A673 (cell line): ENCODE measurements around the gene NGEF. TPM values are rescaled to one million over a fixed set of nuclear protein-coding genes. Genes with fewer than 3 reads are reported as not detected.

Experiments
- BruUV-seq: library from RNA; stranded (reverse); fragments of 400-500 nt; replicated peaks from 2 replicates; lab custom pipeline; 2021; lab: Mats Ljungman, UMichigan
- CTCF ChIA-PET: fragments of 300-600 bp; sonication (Branson Sonifier 250); formaldehyde crosslinking; loops from one replicate; lab custom pipeline; 2022; ENCODE audit warnings: antibody characterized with exemption; lab: Charles Lee
- POLR2A ChIA-PET: fragments of 300-600 bp; sonication (Branson Sonifier 250); formaldehyde crosslinking; loops from one replicate; lab custom pipeline; 2022; ENCODE audit warnings: antibody characterized with exemption; ENCODE audit not compliant: low non-redundant PET; lab: Charles Lee
- DNase-seq: peaks from one replicate; pipeline ENCODE4 v3.0.0-alpha.2; 2015; ENCODE audit warnings: low spot score
- H3K27ac ChIP-seq: fragments of 200-600 bp; sonication (generic); 2 replicates; pipeline ENCODE4 v1.5.1; 2016; ENCODE audit warnings: mixed run types, low read depth, mild to moderate bottlenecking, mixed read lengths, antibody characterized with exemption, low read length; ENCODE audit not compliant: poor library complexity, severe bottlenecking
- H3K27me3 ChIP-seq: fragments of 200-600 bp; sonication (generic); replicated peaks from 2 replicates; pipeline ENCODE4 v1.6.1; 2017; ENCODE audit warnings: mixed run types, low read depth, mild to moderate bottlenecking, mixed read lengths, antibody characterized with exemption, low read length; ENCODE audit not compliant: insufficient read depth, poor library complexity
- H3K36me3 ChIP-seq: fragments of 200-600 bp; sonication (generic); 2 replicates; pipeline ENCODE4 v1.6.1; 2016; ENCODE audit warnings: mixed run types, mild to moderate bottlenecking, mixed read lengths, antibody characterized with exemption, low read length; ENCODE audit not compliant: insufficient read depth, poor library complexity, severe bottlenecking
- H3K4me1 ChIP-seq: fragments of 200-600 bp; sonication (generic); 2 replicates; pipeline ENCODE4 v1.6.1; 2017; ENCODE audit warnings: mixed run types, mild to moderate bottlenecking, mixed read lengths, antibody characterized with exemption, low read length; ENCODE audit not compliant: insufficient read depth, poor library complexity, severe bottlenecking
- H3K4me3 ChIP-seq: fragments of 200-600 bp; sonication (generic); 2 replicates; pipeline ENCODE4 v1.5.1; 2016; ENCODE audit warnings: low read depth, mixed run types, mild to moderate bottlenecking, mixed read lengths, low read length; ENCODE audit not compliant: poor library complexity, severe bottlenecking
- H3K9me3 ChIP-seq: fragments of 200-600 bp; sonication (generic); 2 replicates; pipeline ENCODE4 v1.6.1; 2016; ENCODE audit warnings: mixed run types, low read depth, mild to moderate bottlenecking, mixed read lengths, antibody characterized with exemption, low read length; ENCODE audit not compliant: poor library complexity, severe bottlenecking
- EZH2 ChIP-seq: fragments of 200-600 bp; sonication (generic); IDR thresholded peaks from 2 replicates; pipeline ENCODE4 v1.6.1; 2017; ENCODE audit warnings: borderline replicate concordance, low read depth, mild to moderate bottlenecking, mixed read lengths, antibody characterized with exemption, low read length; ENCODE audit not compliant: poor library complexity, severe bottlenecking
- intact Hi-C: fragments of 100-400 bp; cut with micrococcal nuclease; formaldehyde crosslinking; loops from one replicate; pipeline ENCODE4 v1.10.0; 2022; ENCODE audit not compliant: unreplicated experiment
- total RNA-seq: library from RNA; stranded (reverse); gene quantifications from 2 replicates; pipeline ENCODE4 v1.2.3, GENCODE V29; 2021
- TF ChIP-seq, protein P1 (sequence below): fragments of 300-800, 200-600 bp; sonication (generic); conservative IDR thresholded peaks from 2 replicates; pipeline ENCODE4 v1.5.1; 2017; ENCODE audit warnings: low read depth, mild to moderate bottlenecking, antibody characterized with exemption, low read length, moderate library complexity, mixed read lengths

Gene NGEF
- total RNA-seq, 1 experiment from 2014 or later, result 0.69 TPM

DNA sequence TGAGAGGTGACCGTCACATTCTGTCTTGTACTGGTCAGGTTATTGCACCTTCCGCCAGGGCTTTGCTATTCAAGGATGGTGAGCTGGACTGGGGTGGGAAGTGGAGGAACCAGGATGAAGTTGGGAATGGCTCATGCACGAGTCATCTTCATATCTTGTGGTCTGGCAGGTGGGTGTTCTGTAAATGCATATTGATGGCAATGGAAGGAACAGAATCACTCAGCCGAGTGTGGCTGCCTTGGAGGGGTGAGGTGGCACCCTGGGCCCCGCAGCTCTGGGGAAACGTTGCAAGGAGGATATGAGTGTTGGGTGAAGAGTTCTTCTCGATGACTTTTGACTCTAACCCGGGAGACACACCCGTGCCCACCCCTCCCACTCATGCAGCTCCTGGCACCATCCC lies 20.6 kb upstream of the NGEF start:
- ChIA-PET POLR2A (no interaction called here), CTCF (interaction anchor here (0.7 kb wide), 1 partner anchor 21 kb away, joined by 3 read pairs; no protein-coding TSS in a partner anchor)
- Histone ChIP-seq H3K27me3 (no peaks in the 10 kb centered on the region), H3K4me3 (no peak overlapping the region), H3K9me3 (no peaks in the 10 kb centered on the region), H3K4me1 (no peaks in the 10 kb centered on the region), H3K36me3 (no peaks in the 10 kb centered on the region), H3K27ac (no peak overlapping the region)
- no peak for TF ChIP-seq EZH2
- TF ChIP-seq, protein P1, sequence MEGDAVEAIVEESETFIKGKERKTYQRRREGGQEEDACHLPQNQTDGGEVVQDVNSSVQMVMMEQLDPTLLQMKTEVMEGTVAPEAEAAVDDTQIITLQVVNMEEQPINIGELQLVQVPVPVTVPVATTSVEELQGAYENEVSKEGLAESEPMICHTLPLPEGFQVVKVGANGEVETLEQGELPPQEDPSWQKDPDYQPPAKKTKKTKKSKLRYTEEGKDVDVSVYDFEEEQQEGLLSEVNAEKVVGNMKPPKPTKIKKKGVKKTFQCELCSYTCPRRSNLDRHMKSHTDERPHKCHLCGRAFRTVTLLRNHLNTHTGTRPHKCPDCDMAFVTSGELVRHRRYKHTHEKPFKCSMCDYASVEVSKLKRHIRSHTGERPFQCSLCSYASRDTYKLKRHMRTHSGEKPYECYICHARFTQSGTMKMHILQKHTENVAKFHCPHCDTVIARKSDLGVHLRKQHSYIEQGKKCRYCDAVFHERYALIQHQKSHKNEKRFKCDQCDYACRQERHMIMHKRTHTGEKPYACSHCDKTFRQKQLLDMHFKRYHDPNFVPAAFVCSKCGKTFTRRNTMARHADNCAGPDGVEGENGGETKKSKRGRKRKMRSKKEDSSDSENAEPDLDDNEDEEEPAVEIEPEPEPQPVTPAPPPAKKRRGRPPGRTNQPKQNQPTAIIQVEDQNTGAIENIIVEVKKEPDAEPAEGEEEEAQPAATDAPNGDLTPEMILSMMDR, result no peak
- no TSS peak for BruUV-seq
- intact Hi-C loops, result no loop called here
- no peak for DNase-seq

DNA sequence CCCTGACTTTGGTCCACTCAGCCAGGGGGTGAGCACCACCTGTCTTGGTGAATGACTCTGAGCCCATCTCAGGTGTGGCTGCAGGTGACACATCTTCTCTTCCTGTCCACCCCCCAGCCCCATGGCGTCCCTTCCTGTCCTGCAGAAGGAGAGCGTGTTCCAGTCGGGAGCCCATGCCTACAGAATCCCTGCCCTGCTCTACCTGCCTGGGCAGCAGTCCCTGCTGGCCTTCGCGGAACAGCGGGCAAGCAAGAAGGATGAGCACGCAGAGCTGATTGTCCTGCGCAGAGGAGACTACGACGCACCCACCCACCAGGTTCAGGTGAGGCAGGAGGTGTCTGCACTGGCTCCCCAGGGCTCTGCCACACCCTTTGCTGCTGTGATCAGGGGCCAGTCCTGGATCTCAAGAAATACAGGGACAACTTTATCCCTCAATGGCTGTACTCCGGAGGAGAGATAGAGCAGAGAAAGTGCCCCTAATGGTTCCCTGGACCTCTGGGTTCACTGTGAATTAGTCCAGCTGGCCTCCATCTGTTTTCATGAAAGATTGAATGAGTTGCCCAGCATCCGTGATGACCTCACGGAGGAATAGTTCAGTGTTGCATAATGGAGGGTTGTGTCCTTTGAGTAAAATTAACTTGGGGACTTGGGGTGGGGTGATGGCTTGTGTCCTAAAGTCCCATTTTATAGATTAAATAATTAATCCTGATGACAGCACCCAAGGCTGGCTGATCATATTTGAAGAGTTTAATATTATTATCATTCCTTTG lies 19.7 kb upstream of the NGEF start, which contains the start of gene NEU2:
Gene NEU2, plus strand, starts transcription at position 122 of the 770 bp plus-strand sequence. Its CDS starts 0 bp downstream, at position 122.
- no peak within 1 kb of the TSS for H3K27ac ChIP-seq
- no TSS peak for BruUV-seq
- DNase-seq, result no peak
- no peak for TF ChIP-seq EZH2
- TF ChIP-seq, protein P1, result no peak
- H3K36me3 ChIP-seq, result no peaks in the 10 kb centered on the region
- H3K4me3 ChIP-seq, result no peak within 1 kb of the TSS
- H3K27me3 ChIP-seq, result no peaks in the 10 kb centered on the region
- ChIA-PET POLR2A (no interaction called here), CTCF (no interaction called here)
- H3K9me3 ChIP-seq, result no peaks in the 10 kb centered on the region
- H3K4me1 ChIP-seq, result no peaks in the 10 kb centered on the region
- intact Hi-C loops, result no loop called here

DNA sequence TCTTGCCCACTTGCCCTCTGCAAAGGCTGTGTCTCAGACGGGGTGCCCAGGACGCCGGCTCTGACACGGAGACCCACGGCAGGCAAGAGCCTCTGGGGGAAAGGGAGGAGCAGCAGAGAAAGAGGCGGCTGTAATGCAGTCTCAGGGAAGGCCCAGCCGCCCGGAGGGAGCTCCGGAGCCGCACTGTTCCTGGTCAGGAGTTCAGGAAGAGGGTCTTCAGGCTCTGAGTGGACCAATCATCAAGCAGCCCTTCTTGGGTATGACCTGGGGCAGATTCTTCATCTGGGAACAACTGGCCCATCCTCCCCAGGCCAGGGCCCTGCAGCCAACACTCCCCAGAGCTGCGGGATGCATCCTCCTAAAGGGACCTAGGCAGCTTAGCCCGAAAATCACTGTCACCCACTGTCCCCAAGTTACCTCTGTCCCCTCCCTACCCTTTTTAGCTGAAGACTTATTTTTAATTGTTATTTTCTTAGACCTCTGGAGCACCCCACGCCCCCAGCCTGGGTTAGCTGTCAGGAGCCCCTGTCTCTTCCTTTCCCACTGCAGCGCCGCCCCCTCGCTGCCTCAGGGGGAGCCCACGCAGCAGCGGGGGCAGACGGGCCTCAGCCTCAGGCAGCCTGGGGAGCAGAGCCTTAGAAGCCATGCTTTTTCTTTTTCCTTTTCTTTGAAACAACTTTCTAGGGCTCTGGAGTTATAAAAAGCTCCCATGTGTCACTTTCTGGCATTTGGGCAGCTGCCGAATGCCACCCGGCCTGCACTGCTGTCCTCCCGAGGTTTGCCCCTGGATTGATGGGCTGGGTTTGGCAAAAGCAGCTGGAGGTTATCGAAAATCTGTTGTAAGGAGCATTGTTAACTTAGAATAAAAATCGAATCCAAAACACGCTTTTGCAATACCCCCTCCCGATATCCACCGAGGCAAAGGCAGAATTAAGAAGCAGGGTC lies 18.8 kb upstream of the NGEF start:
- Histone ChIP-seq H3K4me1 (no peaks in the 10 kb centered on the region), H3K36me3 (no peaks in the 10 kb centered on the region), H3K27me3 (no peaks in the 10 kb centered on the region), H3K27ac (no peak overlapping the region), H3K9me3 (no peaks in the 10 kb centered on the region), H3K4me3 (no peak overlapping the region)
- CTCF ChIA-PET, result no interaction called here
- POLR2A ChIA-PET, result no interaction called here
- intact Hi-C loops, result no loop called here
- no peak for DNase-seq
- TF ChIP-seq EZH2, result no peak
- TF ChIP-seq, protein P1, result no peak
- no TSS peak for BruUV-seq
